Endothelial cell of hepatic sinusoid (primary cell): ENCODE results near the gene MMP21.

ENCODE experiments used
- in situ Hi-C: cut with HindIII; loops from 2 replicates; pipeline ENCODE4 v1.10.0; 2017; ENCODE audit warnings: low sequenced_read_pairs

The MMP21 gene

DNA sequence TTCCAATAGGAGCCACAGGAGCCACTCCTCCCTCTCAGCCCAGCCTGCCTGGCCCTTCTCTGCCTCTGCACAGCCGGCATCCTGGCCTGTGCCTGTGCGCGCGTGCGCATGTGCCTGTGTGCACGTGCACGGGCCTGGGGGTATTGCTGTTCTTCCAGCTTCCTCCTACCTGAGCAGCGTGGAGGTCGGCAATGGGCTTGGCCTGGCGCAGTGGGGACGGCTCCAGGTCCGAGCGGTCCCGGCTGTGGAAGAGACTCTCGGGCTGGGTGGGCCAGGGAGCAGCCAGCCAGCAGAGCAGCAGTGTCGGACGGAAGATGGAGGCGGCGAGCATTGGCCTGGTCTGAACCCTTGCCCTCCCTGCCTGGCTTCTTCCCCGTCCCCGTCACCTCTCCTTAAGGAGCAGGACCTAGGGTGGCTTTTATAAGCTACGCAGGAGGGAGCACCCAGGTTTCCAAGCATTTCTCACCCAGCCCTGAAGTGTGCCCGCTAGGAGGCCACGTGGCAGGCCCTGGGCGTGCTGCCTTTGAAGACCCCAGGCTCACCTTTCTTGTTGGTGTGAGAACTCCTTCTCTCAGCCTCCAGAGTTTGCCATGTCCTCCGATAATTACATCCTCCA is at the start of gene MMP21:
Gene MMP21 (minus strand): TSS at position 331 of the 616 bp plus-strand sequence. CDS start 0 bp downstream, at position 331.
- in situ Hi-C loops, result no loop called here

- in situ Hi-C loops, result no loop called here
Measured at GRCh38 chr10:125824736-125825135, 49.1 kb upstream of the MMP21 start.

DNA sequence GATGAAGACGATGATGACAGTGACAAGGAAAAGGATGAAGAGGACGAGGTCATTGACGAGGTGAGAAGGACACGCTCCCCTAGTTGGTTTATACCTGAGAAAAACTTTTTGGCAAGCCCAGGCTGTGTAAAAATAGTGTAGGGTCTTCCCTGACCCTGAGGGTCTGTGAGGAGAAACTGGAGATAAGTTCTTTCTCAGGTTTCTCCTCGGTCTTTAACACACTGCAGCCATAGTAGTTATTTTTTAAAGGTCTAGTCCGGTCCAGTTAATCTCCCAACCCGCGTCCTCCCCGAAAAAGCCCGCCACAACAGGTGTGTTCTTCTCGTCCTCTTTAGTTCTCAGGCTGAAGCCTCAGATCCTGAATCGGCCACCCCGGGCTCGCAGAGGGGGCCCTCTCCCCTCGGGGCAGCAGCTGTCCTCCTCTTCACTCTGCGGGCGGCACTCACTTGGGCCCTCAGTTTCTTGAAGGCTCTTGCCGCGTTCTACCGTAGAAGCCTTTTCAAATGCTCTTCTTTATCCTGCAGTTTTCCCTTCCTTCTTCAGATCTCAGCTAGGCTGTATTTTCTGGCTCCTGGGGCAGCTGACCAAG is 48.1 kb upstream of the MMP21 start:
- in situ Hi-C loops, result no loop called here

- in situ Hi-C loops, result no loop called here
Measured at GRCh38 chr10:125822878-125823662, 47.4 kb upstream of the MMP21 start, which contains the start of the genes BCCIP and UROS. TSS of gene BCCIP (plus strand) at chr10:125823546. CDS start at chr10:125823558, 12 bp downstream. TSS of gene UROS (minus strand) at chr10:125823258. CDS start at chr10:125816499, 6,759 bp downstream.

DNA sequence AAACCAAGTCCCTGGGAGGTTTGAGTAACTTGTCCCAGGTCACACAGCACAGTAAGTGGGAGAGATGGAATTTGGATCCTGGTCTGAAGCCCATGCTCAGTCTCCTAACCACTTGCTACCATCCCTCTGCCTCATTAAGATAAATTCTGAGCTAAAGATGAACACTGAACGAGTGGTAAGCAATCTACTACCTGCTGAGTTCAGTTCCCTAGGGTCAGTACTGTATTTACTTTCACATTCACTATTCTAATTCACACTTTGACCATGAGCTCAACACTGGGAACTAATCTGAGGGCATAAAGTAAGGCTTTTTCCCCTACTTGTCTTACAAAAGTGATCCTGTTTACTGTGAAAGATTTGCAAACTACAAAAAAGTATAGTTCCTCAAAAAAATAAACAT is 45.1 kb upstream of the MMP21 start:
- in situ Hi-C loops, result no loop called here

- in situ Hi-C loops, result no loop called here
Measured at GRCh38 chr10:125817337-125817946, 41.8 kb upstream of the MMP21 start.

GRCh38 chr10:125816548-125816947 is 40.9 kb upstream of the MMP21 start:
- in situ Hi-C loops, result no loop called here

- in situ Hi-C loops, result no loop called here
Measured at GRCh38 chr10:125815764-125816163, 40.1 kb upstream of the MMP21 start.

DNA sequence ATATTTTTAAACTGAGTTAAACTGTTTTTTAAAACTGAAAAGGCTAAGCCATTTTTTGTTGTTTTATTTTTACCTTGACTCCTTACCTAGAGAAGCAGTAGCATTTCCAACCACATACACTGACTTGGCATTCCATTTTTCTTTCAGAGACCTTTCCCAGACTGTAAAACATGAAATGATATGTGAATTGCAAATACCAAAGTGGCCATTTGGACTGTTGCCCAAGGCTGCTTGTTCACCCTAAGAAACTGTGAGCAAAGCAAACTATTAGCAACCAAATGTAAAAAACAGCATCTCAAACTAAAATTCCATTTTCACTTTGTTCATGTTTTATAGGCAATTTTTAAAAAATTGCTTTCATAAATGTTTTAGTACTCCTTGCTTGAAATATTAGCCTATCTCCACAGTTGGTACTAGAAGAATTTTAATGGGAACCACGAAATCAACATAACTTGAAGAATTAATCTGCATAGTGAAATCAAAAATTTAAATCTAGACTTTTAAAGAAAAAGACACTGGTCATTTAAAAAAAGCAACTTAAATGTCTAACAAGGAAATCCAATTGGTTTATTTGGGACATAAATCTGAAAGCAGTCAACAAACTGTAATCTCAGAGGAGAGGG is 36.6 kb upstream of the MMP21 start:
- in situ Hi-C loops, result no loop called here

DNA sequence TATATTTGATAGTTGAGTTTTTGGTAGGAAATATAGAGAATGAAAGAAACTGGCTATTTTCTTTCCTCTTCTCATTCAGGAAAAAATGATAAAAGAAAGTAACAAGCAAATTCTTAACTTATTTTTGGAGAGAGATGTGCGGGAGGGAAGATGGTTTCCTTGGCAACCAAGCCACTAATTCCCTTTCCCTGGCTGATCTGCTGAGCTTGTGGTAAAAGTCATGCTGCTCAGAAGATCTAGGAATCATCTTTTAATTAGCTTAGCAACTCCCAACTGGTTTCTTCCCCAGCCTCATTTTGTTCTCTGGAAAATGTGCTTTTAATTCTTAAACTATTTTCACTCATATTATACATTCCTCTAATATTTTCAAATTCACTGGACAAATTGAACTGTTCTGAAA is 35.6 kb upstream of the MMP21 start:
- in situ Hi-C loops, result no loop called here

- in situ Hi-C loops, result no loop called here
Measured at GRCh38 chr10:125808047-125808446, 32.4 kb upstream of the MMP21 start.

- in situ Hi-C loops, result no loop called here
Measured at GRCh38 chr10:125802739-125803138, 27.1 kb upstream of the MMP21 start.

DNA sequence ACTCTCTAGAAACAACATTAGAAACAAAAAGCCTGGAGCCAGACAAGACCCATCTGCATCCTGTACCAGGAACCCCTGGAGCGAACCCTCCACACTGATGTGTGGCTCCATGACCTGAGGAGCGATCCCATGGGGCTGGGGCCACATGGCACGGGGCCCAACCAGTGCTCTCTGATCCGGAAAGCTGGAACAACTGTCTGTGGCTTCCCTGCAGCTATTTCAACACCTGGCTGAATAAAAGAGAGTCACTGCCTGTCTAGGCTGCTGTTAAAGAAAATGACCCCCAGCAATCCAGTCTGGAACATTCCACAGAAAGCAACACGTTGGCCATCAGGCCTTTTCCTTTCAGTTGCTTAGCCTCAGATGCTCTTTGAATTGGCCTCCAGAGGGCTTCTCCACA is 26.5 kb upstream of the MMP21 start:
- in situ Hi-C loops, result no loop called here

GRCh38 chr10:125801574-125801973 is 26.0 kb upstream of the MMP21 start:
- in situ Hi-C loops, result no loop called here

GRCh38 chr10:125799451-125800182 is 24.0 kb upstream of the MMP21 start:
- in situ Hi-C loops, result loop anchor here (5.0 kb wide), 1 partner anchor 37 kb away; no protein-coding TSS in a partner anchor

- in situ Hi-C loops, result loop anchor here (5.0 kb wide), 1 partner anchor 36 kb away; no protein-coding TSS in a partner anchor
Measured at GRCh38 chr10:125797994-125798662, 22.5 kb upstream of the MMP21 start.

DNA sequence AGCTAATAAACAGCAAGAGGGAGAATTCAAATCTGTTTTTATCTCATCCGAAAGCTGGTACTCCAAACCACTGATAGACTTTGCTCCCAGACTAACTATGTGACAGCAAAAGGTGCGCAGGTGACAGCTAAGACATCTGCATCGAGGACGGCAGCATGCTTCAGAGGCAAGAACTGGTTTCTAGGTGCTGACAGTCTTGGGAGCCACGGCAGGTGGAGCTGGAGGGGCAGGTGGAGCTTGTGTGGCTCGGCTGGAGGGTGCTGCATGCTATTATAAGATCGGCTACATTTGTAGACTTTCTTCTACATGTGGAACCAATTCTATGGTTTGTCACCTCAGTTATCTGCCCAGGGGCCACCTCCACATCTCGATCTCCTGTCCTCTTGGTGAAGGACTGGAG is 21.8 kb upstream of the MMP21 start:
- in situ Hi-C loops, result loop anchor here (5.0 kb wide), 1 partner anchor 35 kb away; no protein-coding TSS in a partner anchor

DNA sequence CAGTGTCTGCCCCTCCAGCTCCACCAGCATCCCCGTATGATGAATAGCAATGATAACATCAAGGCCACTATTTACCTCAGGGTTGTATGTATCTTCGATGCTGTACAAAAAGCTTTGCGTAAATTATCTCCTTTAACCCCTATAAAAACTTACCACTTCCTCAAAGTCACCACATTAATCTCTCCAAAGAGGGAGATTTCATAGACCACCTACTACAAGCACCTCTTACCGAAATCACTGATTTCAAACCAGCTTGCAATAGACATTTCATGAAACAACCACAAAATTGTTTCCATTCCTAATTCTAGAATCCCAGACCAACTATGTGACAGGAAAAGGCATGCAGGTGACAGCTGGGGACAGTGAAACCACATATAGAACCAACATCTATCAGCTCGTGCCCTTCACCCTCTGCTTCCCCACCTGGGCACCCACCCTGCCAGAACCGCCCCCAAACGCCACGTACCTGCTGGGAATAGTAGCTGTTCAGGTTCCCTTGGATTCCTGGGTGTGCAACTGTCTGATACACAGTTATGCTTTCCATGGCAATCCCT is 20.1 kb upstream of the MMP21 start:
- in situ Hi-C loops, result loop anchor here (5.0 kb wide), 1 partner anchor 33 kb away; no protein-coding TSS in a partner anchor

DNA sequence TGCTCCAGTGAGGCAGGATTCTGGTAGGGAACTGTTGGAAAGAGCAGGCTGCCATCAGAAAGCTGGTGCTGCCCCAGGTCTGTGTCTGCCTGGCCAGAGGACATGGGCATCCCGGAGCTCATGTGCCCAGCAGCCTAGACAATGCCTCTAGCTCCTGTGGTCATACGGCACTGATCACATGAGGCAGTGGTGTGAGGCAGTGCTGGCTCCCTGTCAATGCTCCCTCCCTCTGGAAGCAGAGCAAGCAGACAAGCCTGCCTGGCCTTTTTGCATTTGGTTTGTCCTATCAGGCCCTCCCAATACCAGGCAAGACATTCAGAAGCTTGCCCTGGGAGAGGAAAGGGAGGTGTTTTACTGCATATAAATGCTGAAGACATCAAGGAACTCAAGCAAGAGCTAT is 19.5 kb upstream of the MMP21 start:
- in situ Hi-C loops, result loop anchor here (5.0 kb wide), 1 partner anchor 33 kb away; no protein-coding TSS in a partner anchor
